Mucosa of descending colon (tissue), 3 donors: ENCODE data around the gene SPOPL. TPM values are rescaled to one million over a fixed set of nuclear protein-coding genes. Genes with fewer than 3 reads are reported as not detected.
A peak's percentile ranks its signal among the peaks of the same experiment; 100 is the strongest.

ENCODE experiments used
- ATAC-seq: fragments of 200-7000 bp; cut with Tn5 transposase; one replicate; pipeline ENCODE4 v1.9.1; 2020; ENCODE audit warnings: mild to moderate bottlenecking, moderate library complexity
- DNase-seq, 3 donors: peaks; one replicate each; pipeline ENCODE4 v3.0.0-alpha.2; 2020
- H3K36me3 ChIP-seq: fragments of 200-600 bp; one replicate; pipeline ENCODE4 v1.8.0; 2021; ENCODE audit warnings: low read depth, mild to moderate bottlenecking
- H3K4me1 ChIP-seq: fragments of 200-600 bp; one replicate; pipeline ENCODE4 v1.8.0; 2021; ENCODE audit warnings: low read depth, mild to moderate bottlenecking
- H3K4me3 ChIP-seq: fragments of 200-600 bp; one replicate; pipeline ENCODE4 v1.8.0; 2021; ENCODE audit warnings: mild to moderate bottlenecking
- H3K9me3 ChIP-seq: fragments of 200-600 bp; one replicate; pipeline ENCODE4 v1.8.0; 2021; ENCODE audit warnings: mild to moderate bottlenecking
- CTCF ChIP-seq: fragments of 200-600 bp; IDR thresholded peaks from one replicate; pipeline ENCODE4 v1.8.0; 2022; ENCODE audit warnings: antibody characterized with exemption, mild to moderate bottlenecking
- intact Hi-C, 2 donors: fragments of 100-400 bp; cut with DNase I in 1 of 2; cut with micrococcal nuclease in 1 of 2; formaldehyde crosslinking; loops; one replicate each; pipeline versions ENCODE4 v1.11.0 to v1.11.1; 2022; cut with DNase I, micrococcal nuclease
- long read RNA-seq, 2 donors: library from polyadenylated mRNA; unstranded; transcript quantifications; one replicate each; pipeline ENCODE4 v2.0.0, GENCODE V29; 2019 to 2021
- total RNA-seq, 3 donors: library from RNA; stranded (reverse); fragmentation: NEBNext Ultra II Directional in 2 of 3; extraction: Animal tissue kit (Norgen Biotek cat#: 25700) in 2 of 3; gene quantifications; one replicate each; pipeline versions ENCODE4 v1.2.1 to v1.2.4, GENCODE V29; 2021 to 2023
- donor health status: DM: no; HTN: no; CAD: no; lungs with moderate emphysema.
- donor health status: DM: no; HTN: no; CAD: no.
- donor health status: DM: no; HTN: yes; CAD: no.

The SPOPL gene
- 10 to 100 TPM; 28.3 to 45.5 (median 33.2) TPM for total RNA-seq
- long read RNA-seq, donor 1, full-length matches to known transcripts = 5 of 10 reads
- long read RNA-seq, donor 1, partial matches to known transcripts = 1 of 10 reads
- long read RNA-seq, donor 1, other reads (novel, unspliced or antisense) = 4 of 10 reads
- long read RNA-seq, donor 2, partial matches to known transcripts = 0 of 2 reads
- long read RNA-seq, donor 2, other reads (novel, unspliced or antisense) = 2 of 2 reads

DNA sequence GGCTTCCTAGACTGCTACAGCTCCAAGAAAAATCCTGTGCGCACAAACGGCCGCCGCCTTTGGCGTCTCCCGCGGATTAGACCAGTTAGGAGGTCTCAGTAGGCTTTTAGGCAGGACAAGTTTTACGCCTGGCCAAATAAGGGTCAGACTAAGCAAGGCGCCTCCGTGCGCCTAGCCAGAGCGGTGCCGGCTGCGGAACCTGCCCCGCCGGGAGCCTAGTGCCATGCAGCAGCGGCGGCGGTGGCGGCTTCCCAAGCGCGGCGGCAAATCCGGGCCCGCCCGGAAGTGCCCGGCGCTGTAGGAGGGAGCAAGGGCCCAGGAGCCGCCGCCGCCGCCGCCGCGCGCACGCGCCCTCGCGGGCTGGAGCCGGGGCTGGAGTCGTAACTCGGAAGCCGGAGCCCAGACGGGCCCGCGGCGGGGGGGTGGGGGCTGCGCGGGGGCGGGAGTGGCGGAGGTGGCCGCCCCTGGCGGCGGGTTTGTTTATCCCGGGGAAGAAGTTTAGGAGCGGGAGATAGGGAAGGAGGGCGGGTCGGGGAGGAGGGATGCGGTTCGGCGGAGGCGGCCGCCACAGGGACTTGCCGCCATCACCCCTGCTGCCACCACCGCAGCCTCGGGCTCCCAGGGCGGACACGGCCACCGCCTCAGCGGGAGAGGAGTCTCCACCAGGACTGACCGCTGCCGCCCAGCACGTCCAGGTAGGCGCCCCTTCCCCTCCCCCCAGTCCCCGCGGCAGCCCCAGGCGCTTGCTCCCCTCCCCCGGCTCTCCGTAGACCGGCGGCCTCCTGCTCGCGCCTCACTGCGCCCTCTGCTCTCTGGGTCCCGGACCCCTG, at the start of gene SPOPL:
TSS of gene SPOPL (plus strand) at position 346 of the 830 bp plus-strand sequence. CDS start 48,447 bp downstream, outside the sequence.
- Histone ChIP-seq H3K9me3 (no peaks in the 10 kb centered on the region), H3K36me3 (no peaks in the 10 kb centered on the region), H3K4me1 (peaks cover 27% of the 10 kb centered on the region), H3K4me3 (peak within 1 kb of the TSS; percentile 81)
- ATAC-seq = peak; percentile 95
- DNase-seq = peak; percentile 92 to 96 (median 95)
- peak; percentile 9 for TF ChIP-seq CTCF
- intact Hi-C loops = no loop called here

DNA sequence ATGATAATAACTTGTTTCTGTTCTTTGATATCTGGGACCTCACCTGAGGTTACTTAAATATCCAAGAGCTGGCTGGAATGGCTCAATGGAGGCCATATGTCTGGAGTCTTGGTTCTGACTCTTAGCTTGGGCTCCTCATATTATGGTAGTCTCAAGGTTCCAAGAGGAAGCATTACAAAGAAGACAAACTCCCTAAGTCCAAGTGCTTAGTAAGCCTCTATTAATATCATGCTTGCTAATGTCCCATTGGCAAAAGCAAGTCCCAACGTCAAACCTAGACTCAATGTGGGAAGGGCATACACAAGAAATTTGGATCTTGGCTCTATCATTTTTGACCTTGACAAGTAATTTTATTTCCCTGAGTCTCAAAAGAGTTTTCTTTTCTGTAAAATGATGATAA, 49.2 kb upstream of the SPOPL start:
- intact Hi-C loops = no loop called here
- Histone ChIP-seq H3K36me3 (no peaks in the 10 kb centered on the region), H3K4me1 (no peaks in the 10 kb centered on the region), H3K4me3 (no peak overlapping the region), H3K9me3 (no peaks in the 10 kb centered on the region)
- TF ChIP-seq CTCF = no peak
- ATAC-seq (no peak), DNase-seq (no peak)

GRCh38 chr2:138453815-138454214, 47.8 kb upstream of the SPOPL start:
- no peak for TF ChIP-seq CTCF
- H3K9me3 ChIP-seq = no peaks in the 10 kb centered on the region
- DNase-seq (no peak), ATAC-seq (no peak)
- no peaks in the 10 kb centered on the region for H3K36me3 ChIP-seq
- H3K4me1 ChIP-seq = no peaks in the 10 kb centered on the region
- intact Hi-C loops = no loop called here
- no peak overlapping the region for H3K4me3 ChIP-seq

GRCh38 chr2:138454761-138455160, 46.8 kb upstream of the SPOPL start:
- no peak overlapping the region for H3K4me3 ChIP-seq
- ATAC-seq (no peak), DNase-seq (no peak)
- no peak for TF ChIP-seq CTCF
- no peaks in the 10 kb centered on the region for H3K4me1 ChIP-seq
- no peaks in the 10 kb centered on the region for H3K9me3 ChIP-seq
- intact Hi-C loops = no loop called here
- no peaks in the 10 kb centered on the region for H3K36me3 ChIP-seq

DNA sequence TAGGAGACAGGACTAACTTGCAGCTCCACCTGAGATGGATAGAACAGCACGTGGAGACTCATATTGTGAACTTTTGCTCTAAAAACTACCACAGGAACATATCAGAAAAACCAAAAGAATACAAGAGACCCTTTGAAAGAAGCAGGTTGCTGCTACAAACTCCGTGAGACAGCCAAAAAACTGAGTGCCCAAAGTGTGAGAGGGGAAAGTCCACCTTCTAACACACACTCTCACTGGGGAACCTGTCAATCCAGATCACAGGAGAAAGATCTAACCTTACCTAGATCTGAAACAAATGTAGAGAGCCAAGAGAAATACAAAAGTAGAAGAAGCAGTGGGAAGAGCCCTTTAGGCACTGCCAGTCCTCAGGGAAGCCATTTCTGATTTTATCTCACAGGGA, 46.3 kb upstream of the SPOPL start:
- DNase-seq (no peak), ATAC-seq (no peak)
- no peak overlapping the region for H3K4me3 ChIP-seq
- no peak for TF ChIP-seq CTCF
- intact Hi-C loops = no loop called here
- no peaks in the 10 kb centered on the region for H3K36me3 ChIP-seq
- no peaks in the 10 kb centered on the region for H3K9me3 ChIP-seq
- no peaks in the 10 kb centered on the region for H3K4me1 ChIP-seq
